ENCODE results near the gene FAM83F. TPM values are rescaled to one million over a fixed set of nuclear protein-coding genes. Genes with fewer than 3 reads are reported as not detected.
"Not testable (repeated sequence)": the region's sequence is repeated elsewhere in the genome, so short reads cannot be mapped to it uniquely, and the experiment has no call there.

FAM83F gene
- total RNA-seq, 1 donor from 2014 or later, result 0.78 TPM

GRCh38 chr22:39966470-39966869, 28.3 kb upstream of the FAM83F start:
- DNase-seq, result no peak

- no peak for DNase-seq
Measured at GRCh38 chr22:39967103-39967829, 27.5 kb upstream of the FAM83F start.

GRCh38 chr22:39967996-39968972, 26.5 kb upstream of the FAM83F start:
- no peak for DNase-seq

- no peak for DNase-seq
Measured at GRCh38 chr22:39970742-39971141, 24.0 kb upstream of the FAM83F start.

DNA sequence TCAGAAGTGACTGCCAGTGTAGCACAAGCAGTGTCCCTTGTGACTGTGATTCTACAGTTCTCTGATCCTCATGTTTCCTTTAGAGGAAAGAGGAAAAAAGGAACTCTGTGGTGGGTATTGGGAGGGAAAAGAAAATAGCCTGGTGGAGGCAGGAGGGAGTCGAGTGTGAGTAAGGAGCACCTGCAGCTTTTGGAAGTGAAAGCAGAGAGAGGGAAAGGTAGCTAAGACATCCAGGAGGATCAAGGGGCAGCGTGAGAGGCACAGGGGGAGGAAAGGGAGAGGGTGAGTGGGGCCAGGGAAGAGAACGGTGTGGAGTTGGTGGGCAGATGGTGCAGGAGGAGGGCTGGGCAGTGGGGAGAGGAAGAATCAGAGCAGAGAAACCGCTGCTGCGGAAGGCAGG, 22.1 kb upstream of the FAM83F start:
- DNase-seq, result no peak

GRCh38 chr22:39973656-39974055, 21.1 kb upstream of the FAM83F start:
- no peak for DNase-seq

- DNase-seq, result no peak
Measured at GRCh38 chr22:39974065-39974464, 20.7 kb upstream of the FAM83F start.

DNA sequence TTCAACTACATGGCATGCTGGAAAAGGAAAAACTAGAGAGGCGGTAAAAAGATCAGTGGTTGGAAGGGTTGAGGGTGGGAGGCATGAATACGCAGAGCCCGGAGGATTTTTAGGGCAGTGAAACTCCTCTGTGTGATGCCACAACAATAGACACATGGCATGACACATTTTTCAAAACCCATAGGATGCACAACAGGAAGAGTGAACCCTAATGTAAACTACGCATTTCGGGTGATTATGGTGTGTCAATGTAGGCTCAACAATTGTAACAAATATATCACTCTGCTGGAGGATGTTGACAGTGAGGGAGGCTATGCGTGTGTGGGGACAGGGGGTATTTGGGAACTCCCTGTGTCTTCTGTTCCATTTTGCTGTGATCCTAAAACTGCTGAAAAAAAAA, 15.7 kb upstream of the FAM83F start:
- no peak for DNase-seq

- DNase-seq, result no peak
Measured at GRCh38 chr22:39979458-39979857, 15.3 kb upstream of the FAM83F start.

- no peak for DNase-seq
Measured at GRCh38 chr22:39980596-39980995, 14.2 kb upstream of the FAM83F start.

DNA sequence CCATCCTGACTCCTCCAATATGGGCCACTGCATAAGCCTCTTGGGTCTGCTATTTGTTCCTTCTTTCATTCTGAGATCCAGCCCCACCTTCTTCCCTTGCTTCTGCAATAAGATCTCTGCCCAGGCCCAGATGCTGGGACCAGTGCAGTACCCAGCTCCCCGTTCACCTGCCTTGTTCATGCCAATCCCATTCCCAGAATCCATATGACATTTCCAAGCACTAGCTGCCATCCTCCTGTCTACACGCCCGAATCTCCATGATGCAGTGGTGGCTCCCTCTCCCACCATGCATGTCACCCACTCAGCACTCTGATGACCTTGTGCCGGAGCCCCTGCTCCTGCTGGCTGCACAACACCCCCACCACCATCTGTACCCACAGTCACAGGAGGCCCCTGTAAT, 11.4 kb upstream of the FAM83F start:
- no peak for DNase-seq

DNA sequence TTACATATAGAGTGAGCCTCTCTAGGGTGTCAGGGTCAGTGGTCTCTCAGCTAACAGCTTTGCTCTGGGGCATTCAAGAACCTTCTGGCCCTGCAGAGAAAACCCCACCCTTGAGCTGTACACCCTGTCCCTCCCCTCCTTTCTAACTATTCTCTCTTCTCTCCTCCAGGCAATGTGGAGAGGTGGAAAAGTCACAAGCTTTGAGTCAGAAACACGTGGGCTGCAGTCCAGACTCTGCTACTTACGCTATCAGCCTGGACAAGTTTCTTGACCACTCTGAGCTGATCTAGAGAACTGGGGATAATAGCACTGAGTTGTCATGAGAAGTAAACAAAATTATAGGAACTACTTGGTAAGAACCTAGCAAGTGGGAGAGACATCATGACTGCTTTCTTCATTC, 10.7 kb upstream of the FAM83F start:
- DNase-seq, result no peak

- DNase-seq, result no peak
Measured at GRCh38 chr22:39984746-39985145, 10.0 kb upstream of the FAM83F start.

DNA sequence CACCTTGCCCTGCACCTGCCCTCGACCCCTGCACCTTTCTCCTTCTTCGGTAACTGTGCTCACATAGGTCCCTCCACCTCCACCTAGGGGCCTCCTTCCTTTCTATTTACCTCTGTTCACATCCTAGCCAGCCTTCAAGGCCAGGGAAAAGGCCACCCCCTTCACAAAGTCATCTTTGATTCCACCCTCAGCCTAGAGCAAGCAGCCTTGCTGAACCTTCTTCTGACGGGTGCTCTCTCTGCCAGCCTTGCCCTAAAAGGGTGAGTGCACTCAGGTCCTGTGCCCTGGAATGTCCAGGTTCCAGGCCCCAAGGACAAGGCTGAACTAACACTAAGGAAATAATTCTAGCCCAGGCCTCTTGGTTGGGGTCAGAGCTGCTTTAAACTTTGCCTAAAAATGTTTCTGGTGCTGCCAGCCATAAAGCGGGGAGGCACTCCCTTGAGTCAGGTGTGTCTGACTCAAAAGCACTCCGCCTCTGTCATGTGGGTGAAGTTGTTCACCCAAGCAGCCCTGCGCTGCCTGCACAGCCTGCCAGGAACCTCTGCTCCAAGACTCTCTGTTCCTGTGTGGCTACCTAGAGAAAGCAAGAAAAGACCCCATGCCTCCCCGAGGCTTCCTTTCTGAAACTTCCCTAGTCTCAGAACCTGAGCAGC, 9.2 kb upstream of the FAM83F start:
- no peak for DNase-seq

- no peak for DNase-seq
Measured at GRCh38 chr22:39988386-39989114, 6.2 kb upstream of the FAM83F start.

DNA sequence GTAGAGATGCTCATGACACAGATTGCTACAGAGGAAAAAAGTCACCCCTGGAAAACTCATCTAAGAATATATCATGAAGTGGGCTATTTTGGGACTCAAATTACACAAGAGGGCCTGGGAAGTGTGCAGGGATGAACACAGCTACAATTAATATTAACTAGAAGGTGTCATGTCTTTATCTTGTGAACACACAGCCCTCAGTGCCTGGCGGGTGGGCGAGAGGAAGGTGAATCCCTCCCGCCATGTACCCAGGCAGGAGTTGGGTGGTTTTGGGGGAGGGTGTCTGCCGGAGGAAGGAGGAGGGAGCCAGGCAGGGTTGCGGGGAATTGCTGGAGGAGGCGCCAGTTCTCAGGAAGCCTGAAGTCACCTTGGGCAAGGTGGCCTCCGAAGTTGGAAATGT, 5.1 kb upstream of the FAM83F start:
- no peak for DNase-seq

- no peak for DNase-seq
Measured at GRCh38 chr22:39990686-39991085, 4.1 kb upstream of the FAM83F start.

- no peak for DNase-seq
Measured at GRCh38 chr22:39991159-39991860, 3.4 kb upstream of the FAM83F start.

GRCh38 chr22:39992088-39992826, 2.5 kb upstream of the FAM83F start:
- DNase-seq, result no peak

DNA sequence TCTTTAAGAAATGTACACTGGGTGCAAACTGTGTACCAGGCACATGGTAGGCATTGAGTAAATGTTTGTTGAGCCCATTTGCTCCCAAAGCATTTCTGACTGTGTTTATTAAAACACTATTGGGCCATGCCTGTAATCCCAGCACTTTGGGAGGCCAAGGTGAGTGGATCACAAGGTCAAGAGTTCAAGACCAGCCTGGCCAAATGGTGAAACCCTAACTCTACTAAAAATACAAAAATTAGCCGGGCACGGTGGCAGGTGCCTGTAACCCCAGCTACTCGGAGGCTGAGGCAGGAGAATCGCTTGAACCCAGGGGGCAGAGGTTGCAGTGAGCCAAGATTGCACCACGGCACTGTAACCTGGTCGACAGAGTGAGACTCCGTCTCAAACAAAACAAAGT, 1.9 kb upstream of the FAM83F start:
- DNase-seq, result not testable (repeated sequence)

DNA sequence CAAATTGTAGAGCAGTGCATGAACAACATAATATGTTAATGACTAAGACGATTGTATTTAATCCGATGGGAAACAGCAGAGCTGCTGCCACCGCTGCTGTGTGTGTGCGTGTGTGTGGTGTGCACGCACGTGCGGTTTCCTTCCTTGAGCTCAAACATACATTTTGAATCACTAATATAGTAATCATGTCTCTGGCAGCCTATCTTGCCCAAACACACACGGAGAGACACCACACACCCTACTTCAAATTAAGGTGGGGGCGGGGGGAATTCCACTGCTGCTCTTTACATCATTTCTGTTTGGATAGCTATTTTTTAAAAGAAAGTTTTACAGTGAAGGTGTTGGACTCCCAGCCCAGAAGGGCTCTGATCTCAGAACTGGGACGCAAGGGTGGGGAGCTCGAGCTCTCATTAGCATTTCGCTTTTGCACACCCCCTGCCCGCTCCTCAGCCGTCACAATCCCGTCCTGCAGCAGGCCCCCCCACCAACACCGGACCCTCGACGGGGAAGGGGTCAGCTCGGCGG, 651 bp upstream of the FAM83F start:
- no peak for DNase-seq

Data from occipital lobe (tissue), 2 donors.